K562 treated with DMSO at 1 percent for 4 hours (cell line): Measurements from ENCODE around the gene NDEL1. TPM values are rescaled to one million over a fixed set of nuclear protein-coding genes. Genes with fewer than 3 reads are reported as not detected.

Experiments used
- total RNA-seq: library from RNA; unstranded; fragments of 300-600 nt; gene quantifications from 2 replicates; pipeline ENCODE4 v1.2.3, GENCODE V29; 2022; ENCODE audit not compliant: insufficient read depth

The NDEL1 gene, protein sequence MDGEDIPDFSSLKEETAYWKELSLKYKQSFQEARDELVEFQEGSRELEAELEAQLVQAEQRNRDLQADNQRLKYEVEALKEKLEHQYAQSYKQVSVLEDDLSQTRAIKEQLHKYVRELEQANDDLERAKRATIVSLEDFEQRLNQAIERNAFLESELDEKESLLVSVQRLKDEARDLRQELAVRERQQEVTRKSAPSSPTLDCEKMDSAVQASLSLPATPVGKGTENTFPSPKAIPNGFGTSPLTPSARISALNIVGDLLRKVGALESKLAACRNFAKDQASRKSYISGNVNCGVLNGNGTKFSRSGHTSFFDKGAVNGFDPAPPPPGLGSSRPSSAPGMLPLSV
- total RNA-seq = 35.7 and 39.1 TPM in 2 replicates

DNA sequence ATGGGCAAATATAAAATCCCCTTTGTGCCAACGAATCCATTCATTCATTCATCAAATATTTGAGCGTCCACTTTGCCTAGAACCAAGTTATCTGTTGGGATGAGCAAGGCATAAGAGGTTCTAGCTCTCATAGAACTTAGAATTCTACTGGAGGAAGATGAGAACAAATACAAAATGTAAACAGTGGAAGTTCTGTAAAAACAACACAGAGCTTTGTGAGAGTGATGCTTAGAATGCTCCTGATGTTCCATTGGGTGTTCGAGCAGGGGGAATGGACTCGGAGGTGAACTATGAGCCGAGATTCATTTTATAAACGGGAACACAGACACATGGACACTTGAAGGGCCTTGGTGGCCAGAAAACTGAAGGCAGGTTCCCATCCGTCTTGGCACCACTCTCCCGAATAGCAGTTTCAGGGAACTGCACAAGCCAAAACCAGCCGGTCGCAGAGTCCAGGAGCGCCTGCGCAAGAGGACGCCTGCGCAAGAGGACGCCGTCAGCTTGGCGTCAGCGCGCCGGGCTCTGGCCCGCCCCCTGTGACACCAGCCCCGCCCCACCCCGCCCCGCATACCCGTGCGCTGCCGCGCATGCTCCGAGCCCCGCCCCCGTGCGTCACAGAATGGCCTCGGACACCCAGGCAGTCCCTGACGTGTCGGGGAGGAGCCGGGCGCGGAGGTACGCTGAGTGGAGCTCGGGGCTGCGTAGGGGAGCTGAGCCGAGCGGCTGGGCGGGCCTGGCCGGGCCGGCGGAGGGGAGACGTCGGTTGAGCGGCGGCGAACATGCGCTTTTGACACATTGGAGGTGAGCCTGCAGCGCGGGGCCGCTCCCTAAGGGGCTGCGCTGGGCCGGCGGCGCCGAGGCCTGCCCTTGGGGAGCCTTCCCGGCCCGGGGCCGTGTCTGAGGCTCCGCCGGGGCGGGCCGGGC is at the start of gene NDEL1:
Gene NDEL1 (plus strand): TSS at position 640 of the 924 bp plus-strand sequence. CDS start 8,388 bp downstream, outside the sequence.

DNA sequence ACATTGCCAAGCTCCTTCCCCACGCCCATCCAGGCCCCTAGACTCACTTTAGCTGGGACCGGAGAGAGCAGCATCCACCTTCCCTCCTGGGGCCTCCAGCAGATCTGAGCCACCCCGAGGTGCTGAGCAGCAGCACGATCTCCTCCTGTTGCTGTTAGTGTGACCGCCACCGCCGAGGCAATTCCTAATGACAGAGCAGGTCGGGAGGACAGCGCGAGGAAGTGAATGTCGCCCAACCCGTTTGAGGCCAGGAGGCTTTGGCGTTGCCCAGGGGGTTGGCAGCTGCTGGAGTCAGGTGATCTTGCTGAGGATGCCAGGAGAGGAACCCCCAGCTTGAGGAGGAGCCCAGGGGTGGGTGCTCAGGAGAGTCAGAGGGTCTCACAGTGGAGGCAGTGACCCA is 38.0 kb upstream of the NDEL1 start, which contains the start of gene RNF222:
Gene RNF222 (minus strand): TSS at position 192 of the 400 bp plus-strand sequence. CDS start 4,366 bp downstream, outside the sequence.

Other genes with a start within 250 kb of the NDEL1 start
- 5.2 and 6.4 TPM in 2 replicates for gene BORCS6, start 245.7 kb upstream of the NDEL1 start, total RNA-seq
- 125 and 132 TPM in 2 replicates for gene AURKB, start 225.3 kb upstream of the NDEL1 start, total RNA-seq
- gene CTC1, start 187.8 kb upstream of the NDEL1 start, total RNA-seq = 3.3 and 8.0 TPM in 2 replicates
- gene PFAS, start 186.6 kb upstream of the NDEL1 start, total RNA-seq = 7.0 and 10.4 TPM in 2 replicates
- gene RANGRF, start 147.2 kb upstream of the NDEL1 start, total RNA-seq = 19.4 and 26.5 TPM in 2 replicates
- gene SLC25A35, start 140.5 kb upstream of the NDEL1 start, total RNA-seq = 2.8 and 4.8 TPM in 2 replicates
- not detected in 2 replicates for gene ARHGEF15, start 125.6 kb upstream of the NDEL1 start, total RNA-seq
- not detected in 2 replicates for gene ODF4, start 96.0 kb upstream of the NDEL1 start, total RNA-seq
- 5,727 and 6,372 TPM in 2 replicates for gene RPL26, start 52.7 kb upstream of the NDEL1 start, total RNA-seq
- not detected in 2 replicates for gene RNF222, start 38.1 kb upstream of the NDEL1 start, total RNA-seq
- 18.7 and 28.6 TPM in 2 replicates for gene MYH10, start 194.8 kb downstream of the NDEL1 start, total RNA-seq